AG04449 (cell line): ENCODE results near the gene GNG12.

Experiments
- CTCF ChIA-PET: fragments of 350-600 bp; formaldehyde crosslinking; extraction: SDS; loops from one replicate; lab custom pipeline; 2021; ENCODE audit warnings: antibody characterized with exemption; lab: Yijun Ruan, JAX
- POLR2A ChIA-PET: fragments of 400-600, 350-600 bp; formaldehyde crosslinking; extraction: SDS; loops from one replicate; lab custom pipeline; 2020; ENCODE audit warnings: antibody characterized with exemption, inconsistent platforms; lab: Yijun Ruan, JAX
- DNase-seq: peaks from one replicate; pipeline ENCODE4 v3.0.0-alpha.2; 2010; ENCODE audit warnings: low read depth, low spot score
- H3K4me3 ChIP-seq: 2 replicates; pipeline ENCODE4 v1.5.1; 2011; ENCODE audit warnings: low read depth, mild to moderate bottlenecking, control low read depth, low read length
- CTCF ChIP-seq: IDR thresholded peaks from one replicate; pipeline ENCODE4 v1.5.1; 2011; ENCODE audit warnings: mild to moderate bottlenecking, moderate library complexity, low read length, control low read depth, inconsistent platforms; ENCODE audit not compliant: insufficient read depth; ENCODE audit errors: missing control alignments

Gene GNG12

GRCh38 chr1:67832737-67833601, at the start of gene GNG12:
GNG12 (minus strand) TSS chr1:67833467; CDS start chr1:67707686, 125,781 bp downstream.
- ChIA-PET POLR2A (interaction anchor here (0.7 to 2.5 kb wide), 4 partner anchors 40 to 148 kb away, joined by 3 to 6 read pairs (median 4); partner anchors contain the start of gene GADD45A), CTCF (interaction anchor here (0.6 to 5.6 kb wide), 7 partner anchors 14 to 298 kb away, joined by 3 to 30 read pairs (median 6); no protein-coding TSS in a partner anchor)
- H3K4me3 ChIP-seq: peak within 1 kb of the TSS; percentile 80
- no peak for DNase-seq
- no peak for TF ChIP-seq CTCF

- DNase-seq: no peak
- POLR2A ChIA-PET: no interaction called here
- CTCF ChIA-PET: interaction anchor here (0.9 kb wide), 1 partner anchor 23 kb away, joined by 3 read pairs; no protein-coding TSS in a partner anchor
- TF ChIP-seq CTCF: no peak
- no peak overlapping the region for H3K4me3 ChIP-seq
Measured at GRCh38 chr1:67882196-67882958, 49.1 kb upstream of the GNG12 start.

GRCh38 chr1:67880056-67880601, 46.9 kb upstream of the GNG12 start:
- ChIA-PET CTCF (no interaction called here), POLR2A (no interaction called here)
- no peak for DNase-seq
- no peak for TF ChIP-seq CTCF
- no peak overlapping the region for H3K4me3 ChIP-seq

GRCh38 chr1:67879485-67879884, 46.2 kb upstream of the GNG12 start:
- no peak for DNase-seq
- ChIA-PET POLR2A (no interaction called here), CTCF (no interaction called here)
- H3K4me3 ChIP-seq: no peak overlapping the region
- TF ChIP-seq CTCF: no peak

GRCh38 chr1:67874501-67875111, 41.3 kb upstream of the GNG12 start:
- ChIA-PET POLR2A (no interaction called here), CTCF (interaction anchor here (1.0 to 2.1 kb wide), 4 partner anchors 19 to 237 kb away, joined by 3 to 7 read pairs (median 4); no protein-coding TSS in a partner anchor)
- no peak for TF ChIP-seq CTCF
- H3K4me3 ChIP-seq: no peak overlapping the region
- no peak for DNase-seq
